Tibial nerve (tissue), 4 donors: ENCODE data around the gene GPR158.

Experiments
- CTCF ChIP-seq, 5 experiments: fragments of 200-600 bp in 3 of 5; fragments of 450-650 bp in 2 of 5; sonication (generic) in 3 of 5; IDR thresholded peaks; one replicate each; pipeline ENCODE4 v1.5.1; 2016 to 2019; ENCODE audit warnings: antibody characterized with exemption in 5 of 5, mild to moderate bottlenecking in 3 of 5, moderate library complexity in 2 of 5
- EP300 ChIP-seq, 2 donors: sonication (generic); formaldehyde crosslinking; IDR thresholded peaks; one replicate each; pipeline ENCODE4 v1.6.1; 2017; ENCODE audit warnings: antibody characterized with exemption in 2 of 2, mild to moderate bottlenecking in 1 of 2
- POLR2A ChIP-seq, 2 donors: fragments of 450-650 bp; IDR thresholded peaks; one replicate each; pipeline ENCODE4 v1.6.1; 2017; ENCODE audit warnings: antibody characterized with exemption in 2 of 2, mild to moderate bottlenecking in 2 of 2, moderate library complexity in 2 of 2

- TF ChIP-seq CTCF (IDR thresholded peaks at IDR 0.05) (no peak), POLR2A (IDR thresholded peaks at IDR 0.05) (no peak), EP300 (IDR thresholded peaks at IDR 0.05) (no peak)
Observed at GRCh38 chr10:25555865-25556264, 381.1 kb downstream of the GPR158 start.
